ENCODE results near the gene CPXM2. TPM values are rescaled to one million over a fixed set of nuclear protein-coding genes. Genes with fewer than 3 reads are reported as not detected.

The CPXM2 gene
- total and polyA plus RNA-seq, 9 of the 15 experiments (the other 6 are each of a cell fraction or from before 2014, with no cell fraction given), result not detected

DNA sequence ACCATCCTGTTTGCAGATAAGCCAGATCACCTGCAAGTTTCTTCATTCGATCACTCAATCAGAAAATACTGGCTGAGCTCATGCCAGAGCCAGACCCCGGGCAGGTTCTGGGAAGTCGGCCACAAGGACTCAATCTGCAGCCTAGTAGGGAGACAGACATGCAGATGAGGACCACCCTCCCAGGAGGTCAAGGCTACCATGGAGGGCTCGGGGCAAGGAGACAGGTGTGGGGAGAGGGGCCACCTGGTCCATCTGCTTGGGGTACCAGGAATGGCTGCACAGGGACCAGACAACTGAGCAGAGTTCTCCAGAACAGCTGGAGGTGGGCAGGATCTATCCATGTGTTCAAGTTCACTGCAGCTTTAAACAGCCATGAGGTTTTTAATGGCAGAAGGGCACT lies 16.8 kb upstream of the CPXM2 start:
- no peak for ATAC-seq

More for the DNA sequence above, 16.8 kb upstream of the CPXM2 start:
- CTCF ChIA-PET (ENCODE audit: low intra/inter-chr PET ratio), result no interaction called here
- Histone ChIP-seq H3K4me2 (ENCODE audit: insufficient read depth, low read length) (no peak overlapping the region), H3K4me3 (no peak overlapping the region), H3K36me3 (ENCODE audit: control insufficient read depth, insufficient read depth, low read length) (no peaks in the 10 kb centered on the region), H2AFZ (ENCODE audit: low read depth, low read length) (no peak overlapping the region), H4K20me1 (replicated peaks; ENCODE audit: control insufficient read depth, insufficient read depth, low read length) (no peaks in the 10 kb centered on the region), H3K79me2 (ENCODE audit: control insufficient read depth, insufficient read depth, low read length) (no peaks in the 10 kb centered on the region), H3K27me3 (ENCODE audit: control insufficient read depth in 2 of 2, insufficient read depth in 2 of 2, low read length in 2 of 2) (no peaks in the 10 kb centered on the region), H3K27ac (ENCODE audit: extremely low read depth, low read depth, low read length) (no peak overlapping the region), H3K9ac (ENCODE audit: insufficient read depth in 1 of 2, low read depth in 2 of 2, low read length in 2 of 2) (no peak overlapping the region), H3K9me1 (ENCODE audit: control insufficient read depth, insufficient read depth, low read length) (no peaks in the 10 kb centered on the region), H3K9me3 (replicated peaks; ENCODE audit: control insufficient read depth, insufficient read depth, low read depth, low read length) (no peaks in the 10 kb centered on the region), H3K4me1 (replicated peaks in 1 of 2; ENCODE audit: control insufficient read depth in 2 of 2, insufficient read depth in 2 of 2, low read length in 2 of 2) (no peaks in the 10 kb centered on the region)
- no TSS peak for BruUV-seq (replicated peaks)
- FAIRE-seq, result no peak
- intact Hi-C loops (cut with micrococcal nuclease), result no loop called here
- in situ Hi-C loops (cut with MboI), result no loop called here
- DNase-seq (ENCODE audit: extremely low read depth in 1 of 4, low spot score in 3 of 4), result no peak
- 0% methylated on average over 3 of the region's 4 CpGs for WGBS (ENCODE audit: insufficient coverage, low coverage, missing lambda C conversion rate)
- TF ChIP-seq ZNF140 (CRISPR knock-in tag; IDR thresholded peaks at IDR 0.05) (no peak), NCOR1 (IDR thresholded peaks at IDR 0.05) (no peak), ZBTB17 (CRISPR knock-in tag; IDR thresholded peaks at IDR 0.05) (no peak)
- TF ChIP-seq, protein P1, sequence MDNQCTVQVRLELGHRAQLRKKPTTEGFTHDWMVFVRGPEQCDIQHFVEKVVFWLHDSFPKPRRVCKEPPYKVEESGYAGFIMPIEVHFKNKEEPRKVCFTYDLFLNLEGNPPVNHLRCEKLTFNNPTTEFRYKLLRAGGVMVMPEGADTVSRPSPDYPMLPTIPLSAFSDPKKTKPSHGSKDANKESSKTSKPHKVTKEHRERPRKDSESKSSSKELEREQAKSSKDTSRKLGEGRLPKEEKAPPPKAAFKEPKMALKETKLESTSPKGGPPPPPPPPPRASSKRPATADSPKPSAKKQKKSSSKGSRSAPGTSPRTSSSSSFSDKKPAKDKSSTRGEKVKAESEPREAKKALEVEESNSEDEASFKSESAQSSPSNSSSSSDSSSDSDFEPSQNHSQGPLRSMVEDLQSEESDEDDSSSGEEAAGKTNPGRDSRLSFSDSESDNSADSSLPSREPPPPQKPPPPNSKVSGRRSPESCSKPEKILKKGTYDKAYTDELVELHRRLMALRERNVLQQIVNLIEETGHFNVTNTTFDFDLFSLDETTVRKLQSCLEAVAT (IDR thresholded peaks at IDR 0.05), result no peak
- TF ChIP-seq, protein P2, sequence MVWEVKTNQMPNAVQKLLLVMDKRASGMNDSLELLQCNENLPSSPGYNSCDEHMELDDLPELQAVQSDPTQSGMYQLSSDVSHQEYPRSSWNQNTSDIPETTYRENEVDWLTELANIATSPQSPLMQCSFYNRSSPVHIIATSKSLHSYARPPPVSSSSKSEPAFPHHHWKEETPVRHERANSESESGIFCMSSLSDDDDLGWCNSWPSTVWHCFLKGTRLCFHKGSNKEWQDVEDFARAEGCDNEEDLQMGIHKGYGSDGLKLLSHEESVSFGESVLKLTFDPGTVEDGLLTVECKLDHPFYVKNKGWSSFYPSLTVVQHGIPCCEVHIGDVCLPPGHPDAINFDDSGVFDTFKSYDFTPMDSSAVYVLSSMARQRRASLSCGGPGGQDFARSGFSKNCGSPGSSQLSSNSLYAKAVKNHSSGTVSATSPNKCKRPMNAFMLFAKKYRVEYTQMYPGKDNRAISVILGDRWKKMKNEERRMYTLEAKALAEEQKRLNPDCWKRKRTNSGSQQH (CRISPR knock-in tag; IDR thresholded peaks at IDR 0.05), result no peak
- TF ChIP-seq, protein P3, sequence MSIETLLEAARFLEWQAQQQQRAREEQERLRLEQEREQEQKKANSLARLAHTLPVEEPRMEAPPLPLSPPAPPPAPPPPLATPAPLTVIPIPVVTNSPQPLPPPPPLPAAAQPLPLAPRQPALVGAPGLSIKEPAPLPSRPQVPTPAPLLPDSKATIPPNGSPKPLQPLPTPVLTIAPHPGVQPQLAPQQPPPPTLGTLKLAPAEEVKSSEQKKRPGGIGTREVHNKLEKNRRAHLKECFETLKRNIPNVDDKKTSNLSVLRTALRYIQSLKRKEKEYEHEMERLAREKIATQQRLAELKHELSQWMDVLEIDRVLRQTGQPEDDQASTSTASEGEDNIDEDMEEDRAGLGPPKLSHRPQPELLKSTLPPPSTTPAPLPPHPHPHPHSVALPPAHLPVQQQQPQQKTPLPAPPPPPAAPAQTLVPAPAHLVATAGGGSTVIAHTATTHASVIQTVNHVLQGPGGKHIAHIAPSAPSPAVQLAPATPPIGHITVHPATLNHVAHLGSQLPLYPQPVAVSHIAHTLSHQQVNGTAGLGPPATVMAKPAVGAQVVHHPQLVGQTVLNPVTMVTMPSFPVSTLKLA (conservative IDR thresholded peaks at IDR 0.05), result no peak
- TF ChIP-seq, protein P4, sequence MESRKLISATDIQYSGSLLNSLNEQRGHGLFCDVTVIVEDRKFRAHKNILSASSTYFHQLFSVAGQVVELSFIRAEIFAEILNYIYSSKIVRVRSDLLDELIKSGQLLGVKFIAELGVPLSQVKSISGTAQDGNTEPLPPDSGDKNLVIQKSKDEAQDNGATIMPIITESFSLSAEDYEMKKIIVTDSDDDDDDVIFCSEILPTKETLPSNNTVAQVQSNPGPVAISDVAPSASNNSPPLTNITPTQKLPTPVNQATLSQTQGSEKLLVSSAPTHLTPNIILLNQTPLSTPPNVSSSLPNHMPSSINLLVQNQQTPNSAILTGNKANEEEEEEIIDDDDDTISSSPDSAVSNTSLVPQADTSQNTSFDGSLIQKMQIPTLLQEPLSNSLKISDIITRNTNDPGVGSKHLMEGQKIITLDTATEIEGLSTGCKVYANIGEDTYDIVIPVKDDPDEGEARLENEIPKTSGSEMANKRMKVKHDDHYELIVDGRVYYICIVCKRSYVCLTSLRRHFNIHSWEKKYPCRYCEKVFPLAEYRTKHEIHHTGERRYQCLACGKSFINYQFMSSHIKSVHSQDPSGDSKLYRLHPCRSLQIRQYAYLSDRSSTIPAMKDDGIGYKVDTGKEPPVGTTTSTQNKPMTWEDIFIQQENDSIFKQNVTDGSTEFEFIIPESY (CRISPR knock-in tag; IDR thresholded peaks at IDR 0.05), result no peak
- POLR2A ChIA-PET, result no interaction called here

Data from K562 (cell line).